GM12878 (cell line): ENCODE data around the gene BTBD6. TPM values are rescaled to one million over a fixed set of nuclear protein-coding genes. Genes with fewer than 3 reads are reported as not detected.

Experiments
- ATAC-seq: fragments of 200-7000 bp; cut with Tn5 transposase; 3 replicates; pipeline ENCODE4 v1.9.1; 2020; ENCODE audit warnings: mild to moderate bottlenecking, moderate library complexity
- BruUV-seq: library from RNA; stranded (reverse); fragments of 400-500 nt; replicated peaks from 2 replicates; lab custom pipeline; 2021; lab: Mats Ljungman, UMichigan
- CTCF ChIA-PET: fragments of 300-600 bp; sonication (Branson Sonifier 250); formaldehyde crosslinking; extraction: SDS; loops from one replicate; lab custom pipeline; 2021; ENCODE audit warnings: inconsistent platforms; lab: Yijun Ruan, JAX
- POLR2A ChIA-PET: fragments of 350-600 bp; formaldehyde crosslinking; extraction: SDS; loops from one replicate; lab custom pipeline; 2021; ENCODE audit warnings: inconsistent platforms; lab: Charles Lee
- RAD21 ChIA-PET: fragments of 300-600 bp; sonication (Branson Sonifier 250); formaldehyde crosslinking; loops from one replicate; lab custom pipeline; 2023; ENCODE audit warnings: antibody characterized with exemption; ENCODE audit not compliant: unreplicated experiment; lab: Charles Lee
- SMC1A ChIA-PET: fragments of 300-600 bp; sonication (Branson Sonifier 250); formaldehyde crosslinking; loops from one replicate; lab custom pipeline; 2023; ENCODE audit not compliant: unreplicated experiment, uncharacterized antibody; lab: Charles Lee
- DNase-seq: peaks from one replicate; pipeline ENCODE4 v3.0.0-alpha.2; 2011; ENCODE audit warnings: low read depth, low spot score
- FAIRE-seq: peaks from 3 replicates; lab custom pipeline; 2011; peaks lifted over from hg19 to GRCh38; lab: Jason Lieb, UNC
- H2AFZ ChIP-seq: 2 replicates; pipeline ENCODE4 v1.6.0; 2011; ENCODE audit warnings: low read depth, low read length, control low read depth; ENCODE audit not compliant: control insufficient read depth
- H3K27ac ChIP-seq: 2 replicates; pipeline ENCODE4 v1.5.1; 2011; ENCODE audit warnings: control low read depth; ENCODE audit not compliant: control insufficient read depth, insufficient read depth
- H3K27me3 ChIP-seq, 2 experiments: replicated peaks in 1 of 2; 2 replicates each; pipeline versions ENCODE4 v1.6.0 to v1.6.1; 2011; ENCODE audit warnings: low read length in 1 of 2; ENCODE audit not compliant: control insufficient read depth in 2 of 2, insufficient read depth in 2 of 2
- H3K36me3 ChIP-seq, 2 experiments: 2 replicates each; pipeline ENCODE4 v1.5.1; 2011; ENCODE audit warnings: low read length in 1 of 2; ENCODE audit not compliant: control insufficient read depth in 2 of 2, insufficient read depth in 2 of 2
- H3K4me1 ChIP-seq: 2 replicates; pipeline ENCODE4 v1.6.1; 2011; ENCODE audit warnings: mild to moderate bottlenecking, low read length, moderate library complexity, mixed read lengths; ENCODE audit not compliant: control insufficient read depth, insufficient read depth
- H3K4me2 ChIP-seq: 2 replicates; pipeline ENCODE4 v1.6.0; 2011; ENCODE audit warnings: control low read depth; ENCODE audit not compliant: control insufficient read depth, insufficient read depth
- H3K4me3 ChIP-seq: fragments of 200-600 bp; sonication (generic); 2 replicates; pipeline ENCODE4 v1.5.1; 2016
- H3K79me2 ChIP-seq: 2 replicates; pipeline ENCODE4 v1.6.0; 2011; ENCODE audit warnings: low read length; ENCODE audit not compliant: control insufficient read depth, insufficient read depth
- H3K9ac ChIP-seq: 2 replicates; pipeline ENCODE4 v1.8.0; 2011; ENCODE audit warnings: low read length, control low read depth, mixed read lengths; ENCODE audit not compliant: control insufficient read depth, insufficient read depth
- H3K9me3 ChIP-seq: replicated peaks from 3 replicates; pipeline ENCODE4 v1.5.1; 2011; ENCODE audit warnings: mild to moderate bottlenecking, low read length; ENCODE audit not compliant: control insufficient read depth, insufficient read depth
- H4K20me1 ChIP-seq: 2 replicates; pipeline ENCODE4 v1.6.0; 2011; ENCODE audit not compliant: control insufficient read depth, insufficient read depth
- BHLHE40 ChIP-seq, 2 experiments: fragments of 450-650 bp in 1 of 2; IDR thresholded peaks; 2 replicates each; pipeline ENCODE4 v1.6.1; 2011 to 2017; ENCODE audit warnings: low read depth in 2 of 2, borderline replicate concordance in 1 of 2, improper control_type of control experiment in 1 of 2, low read length in 1 of 2, mild to moderate bottlenecking in 1 of 2
- EGR1 ChIP-seq, 2 experiments: IDR thresholded peaks; 1 replicate in 1 of 2; 2 replicates in 1 of 2; pipeline ENCODE4 v1.6.1; 2011 to 2012; ENCODE audit warnings: low read depth in 2 of 2, low read length in 2 of 2, borderline replicate concordance in 1 of 2, mild to moderate bottlenecking in 1 of 2, moderate library complexity in 1 of 2
- FOXK2 ChIP-seq: fragments of 450-650 bp; IDR thresholded peaks from 2 replicates; pipeline ENCODE4 v1.6.1; 2017; ENCODE audit warnings: mild to moderate bottlenecking, moderate library complexity
- FOXM1 ChIP-seq: IDR thresholded peaks from 2 replicates; pipeline ENCODE4 v1.6.1; 2012; ENCODE audit warnings: low read depth, mild to moderate bottlenecking, inconsistent platforms, low read length, moderate library complexity
- GATAD2B ChIP-seq: fragments of 450-650 bp; conservative IDR thresholded peaks from 2 replicates; pipeline ENCODE4 v1.6.1; 2017; ENCODE audit warnings: low read depth, mild to moderate bottlenecking, moderate library complexity
- IKZF1 ChIP-seq: fragments of 450-650 bp; conservative IDR thresholded peaks from 2 replicates; pipeline ENCODE4 v1.6.1; 2017; ENCODE audit warnings: antibody characterized with exemption, mild to moderate bottlenecking
- KAT2A ChIP-seq: conservative IDR thresholded peaks from 2 replicates; pipeline ENCODE4 v1.6.1; 2011; ENCODE audit warnings: low read depth, low read length; ENCODE audit not compliant: control insufficient read depth
- LARP7 ChIP-seq: fragments of 450-650 bp; IDR thresholded peaks from 2 replicates; pipeline ENCODE4 v1.6.1; 2017; ENCODE audit warnings: mild to moderate bottlenecking
- PKNOX1 ChIP-seq: fragments of 450-650 bp; IDR thresholded peaks from 2 replicates; pipeline ENCODE4 v1.6.1; 2016; ENCODE audit warnings: mild to moderate bottlenecking
- POLR2AphosphoS5 ChIP-seq: IDR thresholded peaks from 2 replicates; pipeline ENCODE4 v1.6.1; 2011; ENCODE audit warnings: mild to moderate bottlenecking, low read length, inconsistent platforms
- TCF7 ChIP-seq: IDR thresholded peaks from 2 replicates; pipeline ENCODE4 v1.6.1; 2014; ENCODE audit warnings: antibody characterized with exemption, borderline replicate concordance
- WGBS: methylation state at CpG from one replicate; pipeline ENCODE4 v1.1.6; 2016; ENCODE audit warnings: low lambda C conversion rate; ENCODE audit not compliant: insufficient replicate concordance, insufficient coverage; ENCODE audit errors: missing lambda C conversion rate; 5-methylcytosine and 5-hydroxymethylcytosine counted together
- in situ Hi-C: fragments of 300-500 bp; cut with MboI; formaldehyde crosslinking; loops from 9 replicates; pipeline ENCODE4 v1.14.3; 2018; ENCODE audit warnings: mixed read lengths
- intact Hi-C: fragments of 100-400 bp; cut with micrococcal nuclease; formaldehyde crosslinking; loops from one replicate; pipeline ENCODE4 v1.14.2; 2022; ENCODE audit not compliant: unreplicated experiment
- polyA plus RNA-seq, 11 experiments: library from polyadenylated mRNA; depleted of rRNA in 4 of 11; unstranded in 6 of 11; stranded (reverse) in 5 of 11; fragments of >200 nt; fragmentation: Nextera tagmentation in 4 of 11; fragmentation: Illumina TruSeq in 1 of 11; extraction: Ambion mirVana in 4 of 11; extraction: Trizol in 1 of 11; gene quantifications; 1 replicate in 1 of 11; 2 replicates in 10 of 11; pipeline versions ENCODE4 v1.2.1 to v1.2.3, GENCODE V29; 2011 to 2016; ENCODE audit warnings: inconsistent platforms in 2 of 11, missing spikeins in 2 of 11, low read depth in 1 of 11
- total RNA-seq, 4 experiments: library from RNA; depleted of rRNA in 3 of 4; stranded (reverse); fragments of >200 nt in 3 of 4; fragmentation: Illumina TruSeq in 1 of 4; extraction: Trizol in 1 of 4; gene quantifications; 2 replicates each; pipeline versions ENCODE4 v1.2.1 to v1.2.3, GENCODE V29; 2013 to 2021

The BTBD6 gene
- total and polyA plus RNA-seq, 10 of the 15 experiments (the other 5 are each of a cell fraction or from before 2014, with no cell fraction given) = 1.4 to 36.5 (median 15.8) TPM

GRCh38 chr14:105247715-105248367, 492 bp upstream of the BTBD6 start:
- no TSS peak for BruUV-seq

More at GRCh38 chr14:105247715-105248367, 492 bp upstream of the BTBD6 start:
- Histone ChIP-seq H3K79me2 (peaks cover 6% of the 10 kb centered on the region; the same call in 1 of the 2 replicates), H3K9ac (peak overlapping the region; percentile 67), H3K27me3 (no peaks in the 10 kb centered on the region), H3K4me2 (peak overlapping the region; percentile 99), H4K20me1 (no peaks in the 10 kb centered on the region), H3K4me1 (peaks cover 14% of the 10 kb centered on the region), H3K9me3 (no peaks in the 10 kb centered on the region), H3K36me3 (peaks cover 11 to 14% of the 10 kb centered on the region in 2 experiments; a peak in 3 of 4 replicates), H3K4me3 (peak overlapping the region; percentile 66), H3K27ac (peak overlapping the region; percentile 59), H2AFZ (peak overlapping the region; percentile 91)
- intact Hi-C loops = no loop called here
- in situ Hi-C loops = no loop called here
- FAIRE-seq (no peak), DNase-seq (no peak), ATAC-seq (no peak)
- ChIA-PET POLR2A (no interaction called here), SMC1A (no interaction called here), CTCF (interaction anchor here (0.6 kb wide), 1 partner anchor 158 kb away, joined by 3 read pairs; no protein-coding TSS in a partner anchor), RAD21 (interaction anchor here (0.6 kb wide), 1 partner anchor 53 kb away, joined by 3 read pairs; the partner anchor contains the start of gene BRF1)
- WGBS = 44% methylated on average over 39 of the region's 42 CpGs
- TF ChIP-seq BHLHE40 (IDR thresholded peaks at IDR 0.05; ENCODE audit: borderline replicate concordance in 1 of 2, low read depth in 2 of 2, low read length in 1 of 2) (no peak), FOXM1 (no peak), POLR2AphosphoS5 (0 out of 2 replicates have a peak, but pooled peaks have one; percentile 43), GATAD2B (0 out of 2 replicates have a peak, but pooled peaks have one; percentile 11), FOXK2 (no peak), IKZF1 (0 out of 2 replicates have a peak, but pooled peaks have one; percentile 22), KAT2A (no peak), LARP7 (0 out of 2 replicates have a peak, but pooled peaks have one; percentile 34), TCF7 (no peak), EGR1 (IDR thresholded peaks at IDR 0.05; ENCODE audit: borderline replicate concordance in 1 of 2, low read depth in 2 of 2, low read length in 2 of 2) (no peak), PKNOX1 (no peak)
